ENCODE results near the gene OR51L1.

GRCh38 chr11:5046226-5046625 lies 51.6 kb downstream of the OR51L1 start, which contains the start of gene OR52J3:
- TF ChIP-seq EP300 (IDR thresholded peaks at IDR 0.05; ENCODE audit: borderline replicate concordance in 1 of 2, low read depth in 2 of 2, low read length in 2 of 2) (no peak), CTCF (IDR thresholded peaks at IDR 0.05; ENCODE audit: control extremely low read depth in 1 of 3, insufficient read depth in 1 of 3, low read depth in 1 of 3, low read length in 3 of 3) (no peak), CHD2 (IDR thresholded peaks at IDR 0.05; ENCODE audit: low read length) (no peak), RAD21 (IDR thresholded peaks at IDR 0.05 in 1 of 2, conservative IDR thresholded peaks at IDR 0.05 in 1 of 2; ENCODE audit: low read depth in 2 of 2, low read length in 2 of 2) (no peak), BRCA1 (IDR thresholded peaks at IDR 0.05; ENCODE audit: low read depth, low read length) (no peak), TAF1 (IDR thresholded peaks at IDR 0.05; ENCODE audit: low read depth, low read length) (no peak), GTF2F1 (IDR thresholded peaks at IDR 0.05; ENCODE audit: borderline replicate concordance, low read depth, low read length) (no peak)
